HepG2 (cell line): Measurements from ENCODE around the gene SRD5A1. TPM values are rescaled to one million over a fixed set of nuclear protein-coding genes. Genes with fewer than 3 reads are reported as not detected.

Experiments
- ATAC-seq: fragments of 200-7000 bp; cut with Tn5 transposase; 3 replicates; pipeline ENCODE4 v1.9.1; 2020; ENCODE audit warnings: mild to moderate bottlenecking, moderate library complexity
- BruUV-seq: library from RNA; stranded (reverse); fragments of 400-500 nt; replicated peaks from 2 replicates; lab custom pipeline; 2021; lab: Mats Ljungman, UMichigan
- CTCF ChIA-PET: fragments of 300-600 bp; formaldehyde crosslinking; extraction: SDS; loops from one replicate; lab custom pipeline; 2021; ENCODE audit warnings: low total read pairs, inconsistent platforms, low intra/inter-chr PET ratio; lab: Yijun Ruan, JAX
- POLR2A ChIA-PET: fragments of 350-600 bp; sonication (Branson Sonifier 250); formaldehyde crosslinking; loops from one replicate; lab custom pipeline; 2020; ENCODE audit warnings: antibody characterized with exemption, inconsistent platforms; lab: Yijun Ruan, JAX
- DNase-seq: peaks from one replicate; pipeline ENCODE4 v3.0.0-alpha.2; 2015; ENCODE audit warnings: low spot score
- FAIRE-seq: peaks from 3 replicates; lab custom pipeline; 2011; peaks lifted over from hg19 to GRCh38; lab: Jason Lieb, UNC
- H2AFZ ChIP-seq: one replicate; pipeline ENCODE4 v1.6.1; 2011; ENCODE audit warnings: low read length, inconsistent platforms
- H3K27ac ChIP-seq: fragments of 300-600 bp; 3 replicates; pipeline ENCODE4 v1.8.0; 2011; ENCODE audit warnings: mixed run types, mild to moderate bottlenecking, mixed read lengths, low read length, inconsistent platforms; ENCODE audit not compliant: insufficient read depth; ENCODE audit errors: extremely low read length
- H3K27me3 ChIP-seq, 2 experiments: fragments of 200-600 bp in 1 of 2; 2 replicates in 1 of 2; 3 replicates in 1 of 2; pipeline versions ENCODE4 v1.6.0 to v1.8.0; 2011; ENCODE audit warnings: low read length in 2 of 2, mild to moderate bottlenecking in 2 of 2, moderate library complexity in 2 of 2, inconsistent platforms in 1 of 2; ENCODE audit not compliant: insufficient read depth in 2 of 2, control insufficient read depth in 1 of 2
- H3K36me3 ChIP-seq, 2 experiments: fragments of 200-600 bp in 1 of 2; replicated peaks in 1 of 2; 2 replicates in 1 of 2; 3 replicates in 1 of 2; pipeline versions ENCODE4 v1.5.1 to v1.8.0; 2011; ENCODE audit warnings: low read length in 2 of 2, inconsistent platforms in 1 of 2; ENCODE audit not compliant: insufficient read depth in 2 of 2, control insufficient read depth in 1 of 2
- H3K4me1 ChIP-seq: 2 replicates; pipeline ENCODE4 v1.5.1; 2012; ENCODE audit warnings: low read length, inconsistent platforms; ENCODE audit not compliant: insufficient read depth
- H3K4me2 ChIP-seq: 2 replicates; pipeline ENCODE4 v1.6.0; 2011; ENCODE audit warnings: low read depth, low read length, inconsistent platforms
- H3K4me3 ChIP-seq, 3 experiments: fragments of 200-600 bp in 1 of 3; sonication (generic), shearing (Covaris generic) in 1 of 3; replicated peaks in 1 of 3; 2 replicates each; pipeline ENCODE4 v1.5.1; 2011 to 2016; ENCODE audit warnings: low read length in 3 of 3, inconsistent platforms in 2 of 3, low read depth in 2 of 3, mild to moderate bottlenecking in 2 of 3, control low read depth in 1 of 3, mixed read lengths in 1 of 3; ENCODE audit not compliant: insufficient read depth in 1 of 3
- H3K79me2 ChIP-seq: one replicate; pipeline ENCODE4 v1.6.1; 2011; ENCODE audit warnings: low read length, inconsistent platforms; ENCODE audit not compliant: insufficient read depth
- H3K9ac ChIP-seq: 2 replicates; pipeline ENCODE4 v1.6.0; 2011; ENCODE audit warnings: mild to moderate bottlenecking, low read depth, low read length, inconsistent platforms; ENCODE audit not compliant: insufficient read depth
- H3K9me3 ChIP-seq: 2 replicates; pipeline ENCODE4 v1.5.1; 2012; ENCODE audit warnings: mild to moderate bottlenecking, low read length
- H4K20me1 ChIP-seq: 2 replicates; pipeline ENCODE4 v1.6.0; 2011; ENCODE audit warnings: inconsistent platforms, mild to moderate bottlenecking, low read length, moderate library complexity; ENCODE audit not compliant: insufficient read depth
- CEBPZ ChIP-seq: IDR thresholded peaks from 2 replicates; pipeline ENCODE4 v1.6.1; 2012; ENCODE audit warnings: low read length, improper control_type of control experiment
- CHD4 ChIP-seq: fragments of 200-600 bp; sonication (generic); IDR thresholded peaks from 2 replicates; pipeline ENCODE4 v1.7.0; 2017; ENCODE audit warnings: mild to moderate bottlenecking, low read length, borderline replicate concordance
- E2F5 ChIP-seq: sonication (generic); formaldehyde crosslinking; conservative IDR thresholded peaks from 2 replicates; pipeline ENCODE4 v1.4.0; 2020; ENCODE audit warnings: missing genetic modification reagents
- GPBP1L1 ChIP-seq: sonication (generic); formaldehyde crosslinking; IDR thresholded peaks from 2 replicates; pipeline ENCODE4 v1.5.0; 2020; ENCODE audit warnings: mild to moderate bottlenecking, missing genetic modification reagents
- HNRNPH1 ChIP-seq: fragments of 200-400 bp; formaldehyde crosslinking; optimal IDR thresholded peaks from 2 replicates; pipeline ENCODE3; 2017; ENCODE audit warnings: mild to moderate bottlenecking, low read depth, low read length
- IKZF4 ChIP-seq: sonication (generic); formaldehyde crosslinking; IDR thresholded peaks from 2 replicates; pipeline ENCODE4 v1.5.1; 2020; ENCODE audit warnings: borderline replicate concordance, mild to moderate bottlenecking, low read depth, missing genetic modification reagents; ENCODE audit errors: not compliant biosample characterization
- JDP2 ChIP-seq: sonication (generic); formaldehyde crosslinking; IDR thresholded peaks from 2 replicates; pipeline ENCODE4 v1.8.1; 2022; ENCODE audit warnings: missing genetic modification reagents, borderline replicate concordance
- KDM2A ChIP-seq: sonication (generic); formaldehyde crosslinking; IDR thresholded peaks from 2 replicates; pipeline ENCODE4 v1.4.0; 2020; ENCODE audit warnings: low read depth, missing genetic modification reagents, borderline replicate concordance
- NR0B2 ChIP-seq: sonication (generic); formaldehyde crosslinking; IDR thresholded peaks from 2 replicates; pipeline ENCODE4 v1.4.0; 2020; ENCODE audit warnings: mild to moderate bottlenecking, missing genetic modification reagents
- NRL ChIP-seq: sonication (generic); formaldehyde crosslinking; IDR thresholded peaks from 2 replicates; pipeline ENCODE4 v1.5.0; 2020; ENCODE audit warnings: missing genetic modification reagents, mild to moderate bottlenecking, moderate library complexity, borderline replicate concordance
- SKI ChIP-seq: fragments of 450-650 bp; IDR thresholded peaks from one replicate; pipeline ENCODE4 v1.6.1; 2018; ENCODE audit warnings: mild to moderate bottlenecking; ENCODE audit not compliant: partially characterized antibody
- SP4 ChIP-seq: sonication (generic); formaldehyde crosslinking; IDR thresholded peaks from 2 replicates; pipeline ENCODE4 v1.8.1; 2023; ENCODE audit warnings: mild to moderate bottlenecking, missing genetic modification reagents
- ZBTB34 ChIP-seq: sonication (generic); formaldehyde crosslinking; IDR thresholded peaks from 2 replicates; pipeline ENCODE4 v1.8.0; 2022; ENCODE audit warnings: mild to moderate bottlenecking, missing genetic modification reagents
- ZNF496 ChIP-seq: sonication (generic); formaldehyde crosslinking; IDR thresholded peaks from 2 replicates; pipeline ENCODE4 v1.8.1; 2023; ENCODE audit warnings: mild to moderate bottlenecking, moderate library complexity, missing genetic modification reagents; ENCODE audit not compliant: insufficient replicate concordance
- ZNF501 ChIP-seq: sonication (generic); formaldehyde crosslinking; IDR thresholded peaks from 2 replicates; pipeline ENCODE4 v1.5.1; 2020; ENCODE audit warnings: mild to moderate bottlenecking, moderate library complexity, missing genetic modification reagents
- ZNF577 ChIP-seq: sonication (generic); formaldehyde crosslinking; IDR thresholded peaks from 2 replicates; pipeline ENCODE4 v1.4.0; 2020; ENCODE audit warnings: mild to moderate bottlenecking, low read depth, missing genetic modification reagents, borderline replicate concordance
- ZNF740 ChIP-seq: sonication (generic); formaldehyde crosslinking; IDR thresholded peaks from 2 replicates; pipeline ENCODE4 v1.4.0; 2020; ENCODE audit warnings: missing genetic modification reagents
- WGBS: methylation state at CpG from one replicate; pipeline ENCODE4 v1.1.6; 2017; ENCODE audit warnings: low lambda C conversion rate; 5-methylcytosine and 5-hydroxymethylcytosine counted together
- in situ Hi-C: cut with HindIII; loops from 2 replicates; pipeline ENCODE4 v1.10.0; 2017; ENCODE audit warnings: low pct_unique_long_range_greater_than_20kb; ENCODE audit not compliant: extremely low pct_ligation_motif_present
- intact Hi-C: fragments of 100-400 bp; cut with micrococcal nuclease; formaldehyde crosslinking; loops from one replicate; pipeline ENCODE4 v1.10.0; 2022; ENCODE audit not compliant: unreplicated experiment
- polyA plus RNA-seq, 8 experiments: library from polyadenylated mRNA; depleted of rRNA in 3 of 8; stranded (reverse) in 7 of 8; unstranded in 1 of 8; fragments of >200 nt; fragmentation: Illumina TruSeq in 4 of 8; extraction: Trizol in 4 of 8; gene quantifications; 2 replicates each; pipeline versions ENCODE4 v1.2.1 to v1.2.3, GENCODE V29; 2011 to 2016; ENCODE audit warnings: low read depth in 4 of 8, missing spikeins in 1 of 8, mixed read lengths in 1 of 8; ENCODE audit not compliant: insufficient read depth in 1 of 8
- total RNA-seq, 5 experiments: library from RNA; depleted of rRNA; stranded (reverse); fragments of >200 nt; fragmentation: Illumina TruSeq; extraction: Trizol; gene quantifications; 2 replicates each; pipeline ENCODE4 v1.2.3, GENCODE V29; 2016; ENCODE audit warnings: low read depth in 1 of 5

SRD5A1 gene
- total and polyA plus RNA-seq, 2 of the 13 experiments (the other 11 are each of a cell fraction or from before 2014, with no cell fraction given) = 6.1 to 9.9 TPM

GRCh38 chr5:6597557-6597956, 35.7 kb upstream of the SRD5A1 start:
- DNase-seq (no peak), FAIRE-seq (no peak), ATAC-seq (no peak)
- ChIA-PET CTCF (no interaction called here), POLR2A (no interaction called here)
- Histone ChIP-seq H3K79me2 (no peaks in the 10 kb centered on the region), H3K9me3 (no peaks in the 10 kb centered on the region), H3K27ac (no peak overlapping the region), H3K9ac (no peak overlapping the region), H4K20me1 (no peaks in the 10 kb centered on the region), H2AFZ (no peak overlapping the region), H3K4me1 (no peaks in the 10 kb centered on the region), H3K4me3 (no peak overlapping the region), H3K4me2 (no peak overlapping the region), H3K27me3 (no peaks in the 10 kb centered on the region), H3K36me3 (peaks cover 17 to 43% of the 10 kb centered on the region in 2 experiments)
- in situ Hi-C loops (no loop called here), intact Hi-C loops (no loop called here)
- WGBS = 93% methylated on average over 6 of the region's 6 CpGs
- no TSS peak for BruUV-seq
- TF ChIP-seq SP4 (CRISPR knock-in tag) (no peak), HNRNPH1 (no peak), KDM2A (CRISPR knock-in tag) (no peak), CHD4 (no peak), ZBTB34 (CRISPR knock-in tag) (no peak), JDP2 (CRISPR knock-in tag) (no peak), CEBPZ (no peak), ZNF740 (CRISPR knock-in tag) (no peak), IKZF4 (CRISPR knock-in tag) (no peak), ZNF496 (no peak), ZNF501 (CRISPR knock-in tag) (no peak), NRL (CRISPR knock-in tag) (no peak), E2F5 (CRISPR knock-in tag) (no peak), NR0B2 (no peak), ZNF577 (CRISPR knock-in tag) (no peak), SKI (no peak), GPBP1L1 (CRISPR knock-in tag) (no peak)
